ENCODE data around the gene GRM2. TPM values are rescaled to one million over a fixed set of nuclear protein-coding genes. Genes with fewer than 3 reads are reported as not detected.

The GRM2 gene
- total and polyA plus RNA-seq, 10 of the 15 experiments (the other 5 are each of a cell fraction or from before 2014, with no cell fraction given): 0.01 to 0.14 (median 0.06) TPM; not detected in 5

DNA sequence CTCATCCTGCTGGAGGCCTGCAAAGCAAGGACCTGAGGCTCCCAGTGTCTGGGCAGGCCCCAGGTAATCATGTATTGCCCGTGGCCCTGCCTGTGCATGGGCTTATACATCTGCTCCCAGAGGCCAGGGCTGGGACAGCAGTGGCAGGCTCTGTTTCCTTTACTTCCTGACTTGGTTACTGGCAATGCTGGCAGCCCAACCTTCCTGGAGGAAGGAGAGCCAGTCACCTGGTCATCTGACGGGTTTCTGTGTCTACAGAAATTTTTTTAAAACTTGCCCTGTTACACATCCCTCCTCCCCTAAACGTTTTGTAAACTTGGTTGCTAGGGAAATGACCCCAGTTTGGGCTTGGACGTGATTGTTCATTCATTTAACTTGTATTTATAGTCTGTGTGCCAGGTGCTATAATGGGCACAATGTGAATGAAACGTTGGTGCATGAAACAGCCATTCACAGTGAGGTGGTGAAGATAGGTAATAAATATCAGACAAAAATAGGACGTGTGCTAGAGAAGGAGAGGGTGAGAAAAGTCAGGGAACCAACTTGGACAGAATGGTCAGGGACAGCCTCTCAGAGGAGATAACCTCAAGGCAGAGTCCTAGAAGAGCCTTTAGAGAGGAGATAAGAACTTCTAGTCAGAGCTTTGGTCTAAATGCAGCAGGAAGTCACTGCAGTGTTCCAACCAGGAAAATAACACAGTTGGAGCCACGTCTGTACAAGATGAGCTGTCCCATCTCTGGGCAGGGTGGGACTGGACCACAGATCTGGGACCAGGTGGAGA lies 21.7 kb upstream of the GRM2 start:
- Histone ChIP-seq H3K36me3 (ENCODE audit: control insufficient read depth in 2 of 2, insufficient read depth in 2 of 2, low read length in 1 of 2) (peaks cover 22 to 41% of the 10 kb centered on the region in 2 experiments), H3K27ac (ENCODE audit: control insufficient read depth, insufficient read depth) (0 out of 2 replicates have a peak overlapping the region, but pooled peaks have one; percentile 81), H2AFZ (ENCODE audit: control insufficient read depth, low read depth, low read length) (no peak overlapping the region), H3K9ac (ENCODE audit: control insufficient read depth, insufficient read depth, low read length) (no peak overlapping the region), H3K27me3 (replicated peaks in 1 of 2; ENCODE audit: control insufficient read depth in 2 of 2, insufficient read depth in 2 of 2, low read length in 1 of 2) (no peaks in the 10 kb centered on the region), H4K20me1 (ENCODE audit: control insufficient read depth, insufficient read depth) (no peaks in the 10 kb centered on the region), H3K4me2 (ENCODE audit: control insufficient read depth, insufficient read depth) (no peak overlapping the region), H3K79me2 (ENCODE audit: control insufficient read depth, insufficient read depth, low read length) (peaks cover 9% of the 10 kb centered on the region), H3K9me3 (replicated peaks; ENCODE audit: control insufficient read depth, insufficient read depth, low read length) (no peaks in the 10 kb centered on the region), H3K4me3 (no peak overlapping the region), H3K4me1 (ENCODE audit: control insufficient read depth, insufficient read depth, low read length) (peaks cover 38% of the 10 kb centered on the region)
- no peak for ATAC-seq
- FAIRE-seq: no peak
- intact Hi-C loops (cut with micrococcal nuclease; ENCODE audit: unreplicated experiment) (loop anchor here (5.0 kb wide), 1 partner anchor 1068 kb away; the partner anchor contains the start of gene MAPKAPK3), in situ Hi-C loops (cut with MboI) (loop anchor here (5.0 to 25.0 kb wide), 3 partner anchors 183 to 1073 kb away; partner anchors contain the start of genes CISH, DCAF1, MANF and MAPKAPK3)
- no peak for DNase-seq (ENCODE audit: low read depth, low spot score)
- RAD21 ChIA-PET (ENCODE audit: unreplicated experiment): interaction anchor here (1.2 to 6.4 kb wide), 4 partner anchors 13 to 184 kb away, joined by 3 to 182 read pairs (median 8); partner anchors contain the start of gene DCAF1
- 58% methylated on average over 7 of the region's 7 CpGs for WGBS (ENCODE audit: insufficient coverage, insufficient replicate concordance, low lambda C conversion rate, missing lambda C conversion rate)
- TF ChIP-seq SMAD1 (IDR thresholded peaks at IDR 0.05; ENCODE audit: low read depth, partially characterized antibody): no peak
- no peak for TF ChIP-seq KLF5 (IDR thresholded peaks at IDR 0.05; ENCODE audit: partially characterized antibody)
- TF ChIP-seq SUPT20H (IDR thresholded peaks at IDR 0.05; ENCODE audit: borderline replicate concordance, control insufficient read depth, low read depth, low read length): no peak
- TF ChIP-seq TBL1XR1 (IDR thresholded peaks at IDR 0.05; ENCODE audit: low read depth, low read length): no peak
- TF ChIP-seq SPI1 (IDR thresholded peaks at IDR 0.05; ENCODE audit: borderline replicate concordance, insufficient read depth, low read depth, low read length): no peak
- TF ChIP-seq IRF5 (IDR thresholded peaks at IDR 0.05; ENCODE audit: borderline replicate concordance): no peak
- TF ChIP-seq NFYB (IDR thresholded peaks at IDR 0.05; ENCODE audit: insufficient read depth, low read depth, low read length): no peak
- TF ChIP-seq MTA2 (IDR thresholded peaks at IDR 0.05; ENCODE audit: low read depth): no peak
- TF ChIP-seq PAX5 (IDR thresholded peaks at IDR 0.05; ENCODE audit: borderline replicate concordance, low read depth, low read length): no peak
- no peak for TF ChIP-seq ZBTB4 (CRISPR knock-in tag; IDR thresholded peaks at IDR 0.05)
- TF ChIP-seq SIN3A (IDR thresholded peaks at IDR 0.05; ENCODE audit: low read depth, low read length): no peak
- no peak for TF ChIP-seq PBX3 (IDR thresholded peaks at IDR 0.05; ENCODE audit: insufficient replicate concordance, low read depth, low read length)
- no peak for TF ChIP-seq MYB (IDR thresholded peaks at IDR 0.05; ENCODE audit: borderline replicate concordance, low read depth, low read length)
- no peak for TF ChIP-seq RB1 (IDR thresholded peaks at IDR 0.05; ENCODE audit: borderline replicate concordance)
- TF ChIP-seq RBBP5 (conservative IDR thresholded peaks at IDR 0.05): no peak
- no peak for TF ChIP-seq TCF7 (IDR thresholded peaks at IDR 0.05; ENCODE audit: borderline replicate concordance)
- TF ChIP-seq POLR2AphosphoS5 (IDR thresholded peaks at IDR 0.05; ENCODE audit: low read length): no peak
- CTCF ChIA-PET: interaction anchor here (0.7 to 11.7 kb wide), 4 partner anchors 14 to 289 kb away, joined by 3 to 243 read pairs (median 120); partner anchors contain the start of genes ABHD14B, DCAF1 and TEX264
- POLR2A ChIA-PET: interaction anchor here (1.8 kb wide), 1 partner anchor 185 kb away, joined by 20 read pairs; the partner anchor contains the start of gene DCAF1
- SMC1A ChIA-PET (ENCODE audit: uncharacterized antibody, unreplicated experiment): interaction anchor here (1.2 to 4.1 kb wide), 2 partner anchors 15 to 183 kb away, joined by 3 to 12 read pairs; no protein-coding TSS in a partner anchor
- TSS peak; percentile 31 for BruUV-seq (replicated peaks)
